Measurements from ENCODE around the gene KL. TPM values are rescaled to one million over a fixed set of nuclear protein-coding genes. Genes with fewer than 3 reads are reported as not detected.

Gene KL
- total RNA-seq, 1 experiment from 2014 or later: 1.5 TPM

GRCh38 chr13:33083054-33083453 is 66.8 kb downstream of the KL start:
- no peaks in the 10 kb centered on the region for H3K27me3 ChIP-seq (replicated peaks; ENCODE audit: insufficient read depth, low read depth, low read length, poor library complexity)
- no peak overlapping the region for H3K27ac ChIP-seq (ENCODE audit: low read depth, low read length, poor library complexity, severe bottlenecking)
- no peaks in the 10 kb centered on the region for H3K9me3 ChIP-seq (ENCODE audit: low read depth, low read length, poor library complexity, severe bottlenecking)
- TF ChIP-seq EZH2 (IDR thresholded peaks at IDR 0.05; ENCODE audit: borderline replicate concordance, low read depth, low read length, poor library complexity, severe bottlenecking): no peak
- TF ChIP-seq, protein P1, sequence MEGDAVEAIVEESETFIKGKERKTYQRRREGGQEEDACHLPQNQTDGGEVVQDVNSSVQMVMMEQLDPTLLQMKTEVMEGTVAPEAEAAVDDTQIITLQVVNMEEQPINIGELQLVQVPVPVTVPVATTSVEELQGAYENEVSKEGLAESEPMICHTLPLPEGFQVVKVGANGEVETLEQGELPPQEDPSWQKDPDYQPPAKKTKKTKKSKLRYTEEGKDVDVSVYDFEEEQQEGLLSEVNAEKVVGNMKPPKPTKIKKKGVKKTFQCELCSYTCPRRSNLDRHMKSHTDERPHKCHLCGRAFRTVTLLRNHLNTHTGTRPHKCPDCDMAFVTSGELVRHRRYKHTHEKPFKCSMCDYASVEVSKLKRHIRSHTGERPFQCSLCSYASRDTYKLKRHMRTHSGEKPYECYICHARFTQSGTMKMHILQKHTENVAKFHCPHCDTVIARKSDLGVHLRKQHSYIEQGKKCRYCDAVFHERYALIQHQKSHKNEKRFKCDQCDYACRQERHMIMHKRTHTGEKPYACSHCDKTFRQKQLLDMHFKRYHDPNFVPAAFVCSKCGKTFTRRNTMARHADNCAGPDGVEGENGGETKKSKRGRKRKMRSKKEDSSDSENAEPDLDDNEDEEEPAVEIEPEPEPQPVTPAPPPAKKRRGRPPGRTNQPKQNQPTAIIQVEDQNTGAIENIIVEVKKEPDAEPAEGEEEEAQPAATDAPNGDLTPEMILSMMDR (conservative IDR thresholded peaks at IDR 0.05; ENCODE audit: low read depth, low read length): no peak
- H3K4me3 ChIP-seq (ENCODE audit: low read depth, low read length, poor library complexity, severe bottlenecking): no peak overlapping the region
- intact Hi-C loops (cut with micrococcal nuclease; ENCODE audit: unreplicated experiment): no loop called here
- DNase-seq (ENCODE audit: low spot score): no peak
- ChIA-PET CTCF (no interaction called here), POLR2A (ENCODE audit: low non-redundant PET) (no interaction called here)
- no peaks in the 10 kb centered on the region for H3K36me3 ChIP-seq (ENCODE audit: insufficient read depth, low read length, poor library complexity, severe bottlenecking)
- no TSS peak for BruUV-seq (replicated peaks)
- peaks cover 18% of the 10 kb centered on the region for H3K4me1 ChIP-seq (ENCODE audit: insufficient read depth, low read length, poor library complexity, severe bottlenecking)

- Histone ChIP-seq H3K4me1 (ENCODE audit: insufficient read depth, low read length, poor library complexity, severe bottlenecking) (peaks cover under 1% of the 10 kb centered on the region), H3K4me3 (ENCODE audit: low read depth, low read length, poor library complexity, severe bottlenecking) (no peak overlapping the region), H3K27me3 (replicated peaks; ENCODE audit: insufficient read depth, low read depth, low read length, poor library complexity) (no peaks in the 10 kb centered on the region), H3K36me3 (ENCODE audit: insufficient read depth, low read length, poor library complexity, severe bottlenecking) (no peaks in the 10 kb centered on the region), H3K9me3 (ENCODE audit: low read depth, low read length, poor library complexity, severe bottlenecking) (no peaks in the 10 kb centered on the region), H3K27ac (ENCODE audit: low read depth, low read length, poor library complexity, severe bottlenecking) (no peak overlapping the region)
- POLR2A ChIA-PET (ENCODE audit: low non-redundant PET): no interaction called here
- TF ChIP-seq, protein P1 (conservative IDR thresholded peaks at IDR 0.05; ENCODE audit: low read depth, low read length): no peak
- no peak for TF ChIP-seq EZH2 (IDR thresholded peaks at IDR 0.05; ENCODE audit: borderline replicate concordance, low read depth, low read length, poor library complexity, severe bottlenecking)
- no TSS peak for BruUV-seq (replicated peaks)
- intact Hi-C loops (cut with micrococcal nuclease; ENCODE audit: unreplicated experiment): no loop called here
- CTCF ChIA-PET: no interaction called here
- DNase-seq (ENCODE audit: low spot score): no peak
These were observed 70.9 kb downstream of the KL start for GRCh38 chr13:33087091-33087490.

DNA sequence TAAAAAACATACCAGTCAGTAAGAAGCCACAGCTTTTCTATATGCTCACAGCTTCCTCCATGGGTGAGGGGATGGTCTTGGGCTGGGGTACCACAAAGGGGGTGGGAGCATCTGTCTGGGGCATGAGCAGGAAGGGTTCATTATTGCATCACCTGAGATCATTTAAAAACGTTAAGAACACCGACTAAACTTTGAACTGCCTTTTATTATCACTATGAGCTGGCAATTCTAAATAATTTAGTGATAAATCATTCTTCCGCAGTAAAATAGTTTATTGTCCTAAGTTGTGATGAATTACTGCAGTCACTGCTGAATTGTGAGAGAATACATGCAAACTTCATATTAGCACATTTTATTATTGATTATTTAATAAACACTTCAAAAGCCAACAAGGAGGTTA is 71.6 kb downstream of the KL start:
- ChIA-PET CTCF (interaction anchor here (0.5 kb wide), 1 partner anchor 562 kb away, joined by 7 read pairs; no protein-coding TSS in a partner anchor), POLR2A (ENCODE audit: low non-redundant PET) (no interaction called here)
- no peaks in the 10 kb centered on the region for H3K27me3 ChIP-seq (replicated peaks; ENCODE audit: insufficient read depth, low read depth, low read length, poor library complexity)
- intact Hi-C loops (cut with micrococcal nuclease; ENCODE audit: unreplicated experiment): no loop called here
- H3K4me1 ChIP-seq (ENCODE audit: insufficient read depth, low read length, poor library complexity, severe bottlenecking): peaks cover 5% of the 10 kb centered on the region
- no TSS peak for BruUV-seq (replicated peaks)
- no peak for TF ChIP-seq EZH2 (IDR thresholded peaks at IDR 0.05; ENCODE audit: borderline replicate concordance, low read depth, low read length, poor library complexity, severe bottlenecking)
- TF ChIP-seq, protein P1 (conservative IDR thresholded peaks at IDR 0.05; ENCODE audit: low read depth, low read length): no peak
- H3K9me3 ChIP-seq (ENCODE audit: low read depth, low read length, poor library complexity, severe bottlenecking): no peaks in the 10 kb centered on the region
- no peaks in the 10 kb centered on the region for H3K36me3 ChIP-seq (ENCODE audit: insufficient read depth, low read length, poor library complexity, severe bottlenecking)
- no peak overlapping the region for H3K27ac ChIP-seq (ENCODE audit: low read depth, low read length, poor library complexity, severe bottlenecking)
- DNase-seq (ENCODE audit: low spot score): no peak
- H3K4me3 ChIP-seq (ENCODE audit: low read depth, low read length, poor library complexity, severe bottlenecking): no peak overlapping the region

All from A673 (cell line).